ENCODE measurements around the gene FAM90A26.
"Not testable (repeated sequence)": the region's sequence is repeated elsewhere in the genome, so short reads cannot be mapped to it uniquely, and the experiment has no call there.

The FAM90A26 gene

DNA sequence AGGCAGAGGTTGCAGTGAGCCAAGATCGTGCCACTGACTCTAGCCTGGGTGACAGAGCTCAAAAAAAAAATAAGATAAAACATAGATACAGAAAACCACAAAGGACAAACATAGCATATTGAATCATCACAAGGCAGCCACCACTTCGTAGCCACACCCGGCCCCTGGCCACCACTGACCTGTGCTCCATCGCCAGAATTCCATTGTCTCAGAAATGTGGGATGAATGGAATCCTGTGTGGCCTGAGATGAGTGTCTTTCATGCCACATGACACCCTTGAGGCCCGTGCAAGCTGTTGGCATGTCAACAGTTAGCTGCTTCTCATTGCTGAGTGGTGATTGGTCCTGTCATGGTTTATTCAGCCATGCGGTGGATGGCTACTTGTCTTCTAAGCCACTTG lies 10.2 kb upstream of the FAM90A26 start:
- DNase-seq = not testable (repeated sequence)

DNA sequence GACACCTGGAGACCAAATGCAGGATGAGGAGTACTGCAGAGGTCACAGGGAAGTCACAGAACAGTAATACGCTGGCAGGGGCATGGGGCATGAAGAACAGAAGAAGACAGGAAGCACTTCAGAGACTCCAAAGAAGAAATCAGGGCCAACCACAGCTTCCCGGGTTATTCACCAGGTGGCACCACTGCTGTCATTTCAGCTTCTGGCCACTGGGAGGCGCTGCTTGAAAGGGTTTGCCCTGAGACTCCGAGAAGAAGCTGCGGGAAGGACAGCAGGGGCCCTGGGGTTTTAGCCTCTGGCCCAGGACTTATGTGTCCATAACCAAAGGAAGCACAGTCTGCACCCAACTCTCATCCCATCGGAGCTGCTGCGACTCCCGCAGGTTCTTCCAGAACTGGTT lies 4.2 kb upstream of the FAM90A26 start:
- DNase-seq = peak; percentile 49

DNA sequence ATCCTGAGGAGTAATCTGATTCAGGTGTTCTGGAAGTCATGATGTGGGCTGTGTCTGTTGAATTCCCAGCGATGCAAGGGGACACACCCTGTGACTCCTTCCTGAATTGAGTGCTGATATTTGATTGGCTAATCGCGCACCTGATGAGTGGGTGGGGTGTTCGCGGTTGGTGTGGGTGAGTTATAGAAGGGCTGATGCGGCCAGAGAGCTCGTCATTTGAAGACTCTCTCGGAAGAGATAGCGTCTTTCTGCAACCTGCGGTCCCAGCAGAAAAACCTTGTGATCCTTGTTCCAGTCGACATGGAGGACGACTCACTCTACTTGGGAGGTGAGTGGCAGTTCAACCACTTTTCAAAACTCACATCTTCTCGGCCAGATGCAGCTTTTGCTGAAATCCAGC lies 40.1 kb downstream of the FAM90A26 start, which contains the start of gene USP17L10:
TSS of gene USP17L10 (plus strand) at position 301 of the 400 bp plus-strand sequence. CDS start at position 301, 0 bp downstream.
- not testable (repeated sequence) for DNase-seq

DNA sequence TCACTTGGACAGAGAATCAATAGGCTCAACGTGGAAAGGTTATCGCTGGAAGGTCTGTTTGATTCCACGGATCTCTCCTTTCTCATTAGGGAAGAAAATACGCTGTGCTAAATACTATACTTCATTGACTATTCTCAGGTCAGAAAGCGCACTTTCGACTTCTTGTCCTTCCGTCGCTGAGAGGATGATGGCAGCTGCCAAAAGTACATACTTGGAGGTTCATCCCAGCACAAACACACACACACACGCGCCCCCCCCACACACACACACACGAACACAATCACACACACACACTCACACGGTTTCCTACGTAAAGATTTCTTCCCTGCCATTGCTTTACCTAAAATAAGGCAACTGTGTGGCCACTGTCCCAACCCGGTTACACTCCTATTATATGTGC lies 44.5 kb downstream of the FAM90A26 start:
- DNase-seq = not testable (repeated sequence)

DNA sequence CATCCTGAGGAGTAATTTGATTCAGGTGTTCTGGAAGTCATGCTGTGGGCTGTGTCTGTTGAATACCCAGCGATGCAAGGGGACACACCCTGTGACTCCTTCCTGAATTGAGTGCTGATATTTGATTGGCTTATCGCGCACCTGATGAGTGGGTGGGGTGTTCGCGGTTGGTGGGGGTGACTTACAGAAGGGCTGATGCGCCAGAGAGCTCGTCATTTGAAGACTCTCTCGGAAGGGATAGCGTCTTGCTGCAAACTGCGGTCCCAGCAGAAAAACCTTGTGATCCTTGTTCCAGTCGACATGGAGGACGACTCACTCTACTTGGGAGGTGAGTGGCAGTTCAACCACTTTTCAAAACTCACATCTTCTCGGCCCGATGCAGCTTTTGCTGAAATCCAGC lies 44.9 kb downstream of the FAM90A26 start, which contains the start of gene USP17L11:
TSS of gene USP17L11 (plus strand) at position 301 of the 400 bp plus-strand sequence. CDS start at position 301, 0 bp downstream.
- not testable (repeated sequence) for DNase-seq

DNA sequence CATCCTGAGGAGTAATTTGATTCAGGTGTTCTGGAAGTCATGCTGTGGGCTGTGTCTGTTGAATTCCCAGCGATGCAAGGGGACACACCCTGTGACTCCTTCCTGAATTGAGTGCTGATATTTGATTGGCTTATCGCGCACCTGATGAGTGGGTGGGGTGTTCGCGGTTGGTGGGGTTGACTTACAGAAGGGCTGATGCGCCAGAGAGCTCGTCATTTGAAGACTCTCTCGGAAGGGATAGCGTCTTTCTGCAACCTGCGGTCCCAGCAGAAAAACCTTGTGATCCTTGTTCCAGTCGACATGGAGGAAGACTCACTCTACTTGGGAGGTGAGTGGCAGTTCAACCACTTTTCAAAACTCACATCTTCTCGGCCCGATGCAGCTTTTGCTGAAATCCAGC lies 49.6 kb downstream of the FAM90A26 start, which contains the start of gene USP17L12:
TSS of gene USP17L12 (plus strand) at position 301 of the 400 bp plus-strand sequence. CDS start at position 301, 0 bp downstream.
- not testable (repeated sequence) for DNase-seq

DNA sequence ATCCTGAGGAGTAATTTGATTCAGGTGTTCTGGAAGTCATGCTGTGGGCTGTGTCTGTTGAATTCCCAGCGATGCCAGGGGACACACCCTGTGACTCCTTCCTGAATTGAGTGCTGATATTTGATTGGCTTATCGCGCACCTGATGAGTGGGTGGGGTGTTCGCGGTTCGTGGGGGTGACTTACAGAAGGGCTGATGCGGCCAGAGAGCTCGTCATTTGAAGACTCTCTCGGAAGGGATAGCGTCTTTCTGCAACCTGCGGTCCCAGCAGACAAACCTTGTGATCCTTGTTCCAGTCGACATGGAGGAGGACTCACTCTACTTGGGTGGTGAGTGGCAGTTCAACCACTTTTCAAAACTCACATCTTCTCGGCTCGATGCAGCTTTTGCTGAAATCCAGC lies 54.4 kb downstream of the FAM90A26 start, which contains the start of gene USP17L13:
TSS of gene USP17L13 (plus strand) at position 301 of the 400 bp plus-strand sequence. CDS start at position 301, 0 bp downstream.
- not testable (repeated sequence) for DNase-seq
